ENCODE measurements around the gene RPS6KA2.

Gene RPS6KA2

DNA sequence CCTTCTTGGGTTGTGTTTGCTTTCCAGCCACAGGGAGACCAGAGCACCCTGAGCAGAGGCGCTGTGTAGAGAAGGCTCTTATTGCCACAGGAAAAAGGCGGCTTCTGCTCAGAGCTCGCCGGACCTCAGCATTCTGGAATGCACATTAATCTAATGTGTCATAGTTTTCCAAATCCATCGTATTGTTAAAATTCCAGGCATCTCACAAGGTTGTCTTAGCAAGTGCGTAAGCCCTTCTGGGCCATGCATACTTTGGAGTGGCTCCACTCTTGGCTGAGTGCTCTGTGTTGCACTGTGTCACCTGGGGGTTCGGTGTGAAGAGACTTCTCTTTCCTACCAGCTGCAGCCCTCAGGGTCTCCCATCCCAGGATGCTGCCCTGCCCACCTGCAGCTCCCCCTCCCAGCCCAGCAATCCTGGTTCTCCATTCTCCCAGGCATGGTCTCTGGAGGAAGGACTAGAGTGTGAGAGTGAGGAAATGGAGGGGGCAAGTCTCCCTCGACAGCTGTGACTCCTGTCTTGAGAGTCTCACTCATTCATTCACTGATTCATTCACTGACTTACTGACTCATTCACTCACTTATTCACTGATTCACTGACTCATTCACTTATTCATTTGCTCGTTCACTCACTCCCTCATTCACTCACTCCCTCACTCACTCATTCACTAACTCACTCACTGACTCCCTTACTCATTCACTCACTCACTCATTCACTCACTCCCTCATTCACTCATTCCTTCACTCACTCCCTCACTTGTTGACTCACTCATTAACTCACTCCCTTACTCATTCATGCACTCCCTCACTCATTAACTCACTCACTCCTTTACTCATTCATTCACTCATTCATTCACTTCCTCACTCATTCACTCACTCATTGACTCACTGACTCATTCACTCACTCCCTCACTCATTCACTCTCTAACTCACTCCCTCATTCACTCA, 160.6 kb downstream of the RPS6KA2 start:
- DNase-seq (ENCODE audit: low read depth): no peak

DNA sequence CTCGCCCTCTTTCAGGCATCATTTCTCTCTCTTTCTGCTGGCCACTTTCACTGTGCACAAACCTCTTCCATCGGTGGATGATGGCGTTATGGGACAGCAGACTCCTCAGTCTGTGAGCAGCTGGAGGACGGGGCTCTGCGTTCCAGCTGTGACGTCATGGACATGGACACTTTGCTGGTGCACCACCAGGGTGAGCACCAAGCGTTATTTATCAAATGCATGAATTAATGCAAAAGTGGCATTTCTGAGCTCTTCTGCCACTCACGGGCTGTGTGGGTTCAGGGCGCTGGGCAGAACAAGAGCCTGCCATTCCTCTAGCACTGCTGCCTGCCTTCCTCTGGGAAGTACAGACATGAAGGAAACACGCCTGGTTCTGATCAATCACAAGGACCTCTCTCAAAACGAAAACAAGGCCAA, 161.4 kb downstream of the RPS6KA2 start:
- no peak for DNase-seq (ENCODE audit: low read depth)

DNA sequence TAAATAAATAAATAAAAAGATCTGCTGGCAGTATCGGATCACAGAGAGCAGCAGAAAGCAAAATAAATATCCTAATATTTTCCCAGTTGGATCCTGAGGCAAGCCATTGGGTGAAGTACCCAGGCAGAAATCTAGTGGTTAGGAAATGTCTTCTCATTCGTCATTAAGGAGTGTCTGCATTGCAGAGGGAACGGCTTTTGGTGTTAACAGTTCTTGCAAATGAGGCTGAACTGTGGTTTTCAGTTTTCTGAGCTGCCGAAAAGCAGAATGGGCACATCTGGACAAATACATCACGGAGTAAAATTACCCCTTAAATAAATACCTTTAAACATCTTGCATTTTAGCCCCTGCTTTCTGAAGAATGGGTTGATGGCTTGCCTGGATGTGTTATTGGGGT, 162.1 kb downstream of the RPS6KA2 start:
- no peak for DNase-seq (ENCODE audit: low read depth)

DNA sequence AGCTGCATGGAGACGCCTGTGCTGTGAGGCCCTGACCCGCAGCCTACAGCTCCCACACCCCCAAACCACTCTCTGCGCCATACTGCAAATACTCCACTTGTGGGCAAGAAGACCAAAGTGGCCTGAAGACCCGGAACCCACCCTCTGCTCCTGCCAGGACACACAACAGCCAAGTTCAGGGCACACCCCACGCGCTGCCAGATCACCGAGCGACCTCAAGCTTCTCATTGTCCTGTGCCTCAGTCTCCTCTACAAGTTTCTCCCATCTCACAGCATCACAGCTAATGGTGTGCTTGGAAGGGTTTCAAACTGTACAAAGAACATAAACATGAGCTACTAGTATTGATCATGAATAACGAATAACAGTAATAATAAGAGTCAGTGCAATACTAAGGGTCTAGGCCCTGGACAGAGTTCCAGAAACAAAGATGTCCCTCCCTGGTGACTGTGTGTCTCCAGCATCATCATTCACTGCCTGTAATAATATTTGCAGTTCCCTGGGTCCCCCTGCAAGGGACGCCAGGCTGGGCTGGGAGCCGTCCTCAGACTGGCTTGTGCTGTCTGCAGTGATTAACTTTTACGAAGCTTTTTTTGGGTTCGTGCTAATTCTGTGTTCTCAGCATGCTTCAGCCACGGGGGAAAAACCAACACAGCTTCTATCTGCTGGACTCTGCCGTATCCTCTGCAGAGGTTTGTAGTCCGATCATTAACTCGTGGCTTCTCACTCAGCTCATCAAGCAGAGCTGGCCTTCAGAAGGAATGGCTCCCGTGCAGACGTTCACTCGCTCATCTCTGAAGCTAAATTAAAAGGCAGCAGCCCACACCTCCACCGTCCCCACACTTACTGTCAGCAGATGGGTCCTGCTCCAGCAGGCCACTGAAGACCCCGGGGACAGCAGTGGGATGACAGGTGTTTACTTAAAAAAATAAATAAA, 162.7 kb downstream of the RPS6KA2 start:
- DNase-seq (ENCODE audit: low read depth): no peak

DNA sequence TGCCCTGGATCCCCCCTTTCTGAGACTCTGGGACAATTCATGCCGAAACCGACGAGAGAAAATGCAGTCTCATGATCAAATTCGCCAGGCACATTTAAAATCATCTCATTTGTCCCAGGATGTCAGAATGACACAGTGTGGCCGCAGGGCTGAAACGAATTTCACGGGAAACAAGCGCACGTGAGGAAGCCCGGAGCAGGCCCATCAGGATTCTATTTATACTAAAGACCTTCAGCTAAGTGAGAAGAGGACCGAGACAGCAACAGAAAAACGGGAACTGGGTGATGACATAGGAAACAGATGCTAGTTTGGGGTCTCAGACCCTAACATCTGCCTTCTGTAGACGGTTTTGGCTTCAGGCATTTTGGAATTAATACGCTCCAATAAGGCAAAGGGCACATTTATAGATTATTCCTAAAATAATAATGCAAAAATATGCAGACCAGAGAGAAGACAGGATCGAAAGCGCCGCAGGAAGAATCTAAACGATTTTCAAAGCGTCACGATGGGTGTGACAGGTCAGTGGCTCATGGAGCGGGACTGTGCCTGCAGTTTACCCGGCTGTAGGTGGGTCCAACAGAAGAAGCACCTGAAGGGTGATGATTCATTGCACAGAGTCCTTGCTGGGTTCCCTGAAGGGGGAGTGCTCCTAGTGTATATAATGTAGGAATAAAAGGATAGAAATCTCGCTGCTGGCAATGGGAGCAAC, 163.5 kb downstream of the RPS6KA2 start:
- DNase-seq (ENCODE audit: low read depth): no peak

DNA sequence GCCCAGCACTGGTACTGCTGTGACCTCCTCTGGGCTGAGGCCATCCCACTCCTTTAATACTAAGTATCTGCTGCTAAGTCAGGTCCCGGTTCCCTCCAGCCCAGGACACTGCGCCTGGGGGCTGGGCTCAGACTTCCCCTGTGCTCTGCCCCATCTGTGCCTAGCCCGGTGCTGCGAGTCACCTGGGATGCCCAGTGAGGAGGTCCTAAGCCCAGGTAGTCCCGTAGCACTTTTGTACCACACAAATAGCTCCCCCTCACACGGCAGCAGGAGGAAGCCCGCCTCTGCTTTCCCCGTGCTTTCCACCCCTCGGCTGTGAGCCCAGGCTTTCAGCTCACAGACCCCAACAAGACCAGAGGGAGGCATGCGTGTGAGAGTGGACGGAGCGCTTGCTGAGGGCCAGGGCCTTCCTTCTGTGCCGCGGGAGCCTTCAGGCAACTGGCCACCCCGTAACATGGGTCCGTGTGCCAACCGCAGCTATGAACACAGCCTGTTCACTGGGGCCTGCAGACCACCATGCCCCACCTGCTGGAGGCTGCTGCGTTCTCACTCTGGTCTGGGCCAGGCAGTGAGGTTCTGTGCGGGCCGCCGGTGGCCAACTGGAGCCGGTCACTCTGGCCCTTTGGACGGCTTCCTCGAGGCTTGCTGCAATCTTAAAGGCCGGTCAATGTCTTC, 164.5 kb downstream of the RPS6KA2 start:
- no peak for DNase-seq (ENCODE audit: low read depth)

DNA sequence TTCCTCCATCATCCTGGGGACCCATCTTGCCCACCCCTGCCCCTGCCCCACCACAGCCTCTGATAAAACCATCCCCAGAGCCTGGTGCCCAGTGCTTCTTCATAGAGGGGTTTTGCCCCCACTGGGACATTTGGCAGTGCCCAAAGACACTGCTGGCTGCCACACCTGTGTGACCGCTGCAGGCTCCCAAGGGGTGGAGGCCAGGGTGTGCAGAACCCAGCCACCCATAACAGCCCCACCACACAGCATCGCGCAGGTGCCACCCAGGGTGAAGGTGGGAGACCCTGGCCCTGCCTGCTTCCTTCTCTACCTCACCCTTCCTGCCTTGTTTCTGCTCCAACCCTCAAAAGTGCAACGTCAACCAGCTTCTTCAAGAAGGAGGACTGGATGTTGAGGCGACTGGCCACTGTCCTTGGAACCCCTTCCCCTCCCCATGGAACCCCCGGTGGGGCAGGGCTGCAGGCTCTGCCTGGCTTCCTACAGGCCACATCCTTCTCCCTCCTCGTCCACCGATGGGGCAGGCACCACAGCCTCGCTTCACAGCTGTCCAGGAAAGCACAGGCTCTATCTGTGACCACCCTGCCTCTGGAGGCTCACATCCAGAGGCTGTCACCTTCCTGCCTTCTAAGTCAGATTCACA, 165.1 kb downstream of the RPS6KA2 start:
- DNase-seq (ENCODE audit: low read depth): no peak

DNA sequence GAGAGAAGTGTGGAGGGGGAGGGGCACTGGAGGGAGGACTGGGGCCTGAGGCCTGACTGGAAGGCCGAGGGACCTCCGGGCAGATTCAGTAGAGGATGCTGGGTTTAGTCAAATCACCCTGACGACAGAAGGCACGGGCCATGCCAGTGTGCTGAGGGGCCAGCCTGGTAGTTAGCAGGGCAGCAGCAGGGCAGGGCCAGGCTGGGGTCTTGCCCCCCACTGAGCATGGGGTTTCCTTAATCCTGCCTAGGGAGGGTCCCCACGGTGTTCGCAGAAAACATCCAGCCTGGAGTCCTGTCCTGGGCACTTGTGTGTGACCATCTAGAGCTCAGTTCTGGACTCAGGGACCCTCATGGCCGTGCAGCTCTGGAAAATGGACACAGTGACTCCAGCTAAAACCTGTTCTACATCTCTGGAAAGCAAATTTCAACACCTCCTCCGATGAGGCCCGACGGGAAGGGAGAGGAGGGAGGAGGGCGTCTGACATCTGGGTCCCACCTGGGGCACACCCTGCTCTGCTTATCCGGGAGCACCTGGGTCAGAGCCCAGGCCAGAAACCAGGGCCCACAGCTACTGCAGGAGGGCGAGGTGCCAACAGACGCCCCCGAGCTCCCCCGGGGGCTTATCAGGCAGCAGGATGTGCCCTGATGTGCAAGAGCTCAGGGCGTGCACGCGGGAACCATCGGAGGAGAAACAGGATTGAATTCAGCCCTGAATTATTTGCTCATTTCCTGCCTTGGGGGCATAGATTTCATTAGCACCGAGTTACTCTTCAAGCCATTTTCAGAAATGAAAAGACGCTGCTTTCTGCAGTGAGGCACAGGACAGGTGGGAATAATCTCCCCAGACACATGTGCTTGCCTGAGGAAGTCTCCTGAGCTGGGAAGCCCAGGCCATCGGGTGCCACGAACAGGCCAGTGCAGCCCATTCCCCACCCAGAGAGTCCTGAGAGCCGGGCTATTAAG, 166.3 kb downstream of the RPS6KA2 start:
- DNase-seq (ENCODE audit: low read depth): no peak

DNA sequence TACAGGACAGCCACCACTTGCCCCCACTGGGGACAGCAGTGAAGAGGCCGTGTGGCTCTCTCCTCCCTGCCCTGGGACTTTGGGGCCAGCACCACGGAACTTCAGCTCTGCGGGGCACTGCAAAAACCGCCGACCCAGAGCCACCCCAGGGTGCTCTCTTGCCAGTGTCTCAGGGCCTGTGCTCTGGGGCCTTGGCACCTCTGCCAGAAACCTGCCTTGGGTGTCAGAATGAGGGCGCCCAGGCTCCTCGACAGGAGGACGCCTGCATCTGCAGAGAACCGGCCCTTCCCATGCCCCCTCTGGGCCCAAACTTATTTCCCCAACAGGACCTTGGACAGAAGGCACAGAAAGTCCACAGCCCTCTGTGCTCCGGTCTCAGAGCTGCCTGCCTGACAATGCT, 167.1 kb downstream of the RPS6KA2 start:
- DNase-seq (ENCODE audit: low read depth): no peak

DNA sequence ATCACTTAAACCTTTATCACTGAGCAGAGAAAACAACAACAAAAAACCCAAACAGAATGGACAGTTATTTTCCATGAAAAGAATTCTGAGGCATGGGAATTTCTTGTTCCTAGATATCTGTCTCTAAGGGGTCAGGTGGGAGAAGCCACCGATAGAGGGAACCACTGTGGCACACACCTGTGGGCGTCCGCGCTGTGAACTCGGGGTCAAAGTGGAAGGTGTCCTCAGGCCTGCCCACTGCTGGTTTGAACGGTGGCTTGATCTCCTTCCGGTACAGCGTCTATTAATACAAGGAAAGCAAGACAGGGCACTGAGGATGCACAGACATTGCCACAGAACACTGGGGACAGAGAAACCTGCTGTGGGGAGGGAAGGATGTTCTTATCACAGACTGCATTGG, 167.8 kb downstream of the RPS6KA2 start:
- DNase-seq (ENCODE audit: low read depth): no peak

DNA sequence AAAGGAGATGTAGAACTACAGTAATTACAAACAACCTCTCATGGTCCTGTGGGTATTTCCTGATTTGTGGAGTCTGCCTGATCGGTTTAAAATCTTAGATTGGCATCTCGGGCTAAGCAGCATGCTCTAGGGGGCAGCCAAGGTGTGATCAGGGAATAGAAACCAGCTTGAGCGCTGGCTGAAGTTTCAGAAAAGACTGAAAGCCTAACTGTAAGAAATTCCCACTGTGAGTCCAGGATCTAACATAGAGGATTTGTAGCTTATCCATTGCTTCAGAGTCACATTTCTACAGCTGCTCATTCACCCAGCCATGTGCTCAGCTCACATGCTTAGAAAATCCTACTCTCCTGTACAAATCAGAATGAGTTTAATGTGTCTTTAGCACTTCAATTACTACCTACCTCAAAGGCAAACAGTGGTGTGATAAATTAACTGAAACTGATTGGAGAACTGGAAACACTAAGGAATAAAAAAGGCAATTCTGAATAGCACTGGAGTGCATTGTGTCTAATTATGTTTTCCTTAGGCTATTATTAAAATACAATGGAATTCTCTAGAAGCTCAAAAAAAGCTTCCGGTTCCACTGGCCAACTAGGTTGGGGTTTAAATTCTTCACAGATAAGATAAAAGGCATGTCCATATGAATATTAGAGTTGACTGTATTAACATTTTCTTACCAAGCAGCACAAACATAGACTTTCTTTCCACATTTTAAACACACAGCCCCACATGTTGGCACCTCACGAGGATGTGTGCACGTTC, 170.5 kb downstream of the RPS6KA2 start:
- no peak for DNase-seq (ENCODE audit: low read depth)

DNA sequence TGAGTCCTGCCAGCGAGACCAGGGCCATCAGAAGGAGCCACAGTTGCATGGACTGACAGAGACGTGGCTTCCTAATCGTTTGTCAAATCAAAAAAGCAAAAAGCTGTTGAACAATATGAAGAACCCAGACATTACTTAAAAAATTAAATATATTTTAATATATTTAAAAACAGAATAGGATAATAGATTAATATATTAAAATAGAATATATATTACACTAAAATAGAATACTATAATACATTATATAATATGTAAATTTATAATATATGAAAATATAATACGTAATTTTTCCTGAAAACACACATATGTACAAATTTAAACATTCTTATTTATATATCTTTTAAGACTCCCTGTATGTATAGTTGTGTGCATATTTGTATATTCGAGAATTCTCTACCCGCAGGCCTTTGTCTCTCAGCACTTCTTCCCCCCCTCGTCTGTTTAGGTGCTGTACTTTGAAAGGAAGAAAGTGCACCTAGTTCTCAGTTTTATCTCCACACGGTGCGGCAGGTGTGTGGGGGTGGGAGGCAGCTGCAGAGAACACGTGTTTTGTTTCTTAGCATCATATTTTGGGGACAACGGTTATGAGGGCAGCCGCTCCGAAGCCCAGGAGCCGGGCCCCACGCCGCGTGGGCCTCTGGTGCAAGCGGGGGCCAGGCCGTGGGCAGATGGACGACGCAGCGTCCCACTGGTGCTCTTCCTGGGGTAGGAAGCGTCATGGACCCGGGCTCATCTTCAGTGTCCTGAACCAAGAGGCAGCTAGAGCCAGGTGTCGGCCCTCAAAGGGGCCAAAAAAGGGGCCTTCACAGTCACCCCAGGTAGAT, 172.1 kb downstream of the RPS6KA2 start:
- DNase-seq (ENCODE audit: low read depth): no peak

DNA sequence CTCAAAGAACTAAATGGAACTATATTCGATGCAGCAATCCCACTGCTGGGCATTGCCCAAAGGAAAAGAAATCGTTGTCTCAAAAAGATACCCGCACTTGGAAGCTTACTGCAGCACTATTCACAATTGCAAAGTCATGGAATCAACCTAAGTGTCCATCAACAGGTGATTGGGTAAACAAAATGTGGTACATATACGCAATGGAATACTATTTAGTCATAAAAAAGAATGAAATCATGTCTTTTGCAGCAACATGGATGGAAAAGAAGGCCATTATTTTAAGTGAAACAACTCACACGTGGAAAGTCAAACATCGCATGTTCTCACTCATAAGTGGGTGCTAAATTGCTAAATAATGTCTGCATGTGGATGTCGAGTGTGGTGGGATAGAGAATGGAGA, 173.4 kb downstream of the RPS6KA2 start:
- no peak for DNase-seq (ENCODE audit: low read depth)

DNA sequence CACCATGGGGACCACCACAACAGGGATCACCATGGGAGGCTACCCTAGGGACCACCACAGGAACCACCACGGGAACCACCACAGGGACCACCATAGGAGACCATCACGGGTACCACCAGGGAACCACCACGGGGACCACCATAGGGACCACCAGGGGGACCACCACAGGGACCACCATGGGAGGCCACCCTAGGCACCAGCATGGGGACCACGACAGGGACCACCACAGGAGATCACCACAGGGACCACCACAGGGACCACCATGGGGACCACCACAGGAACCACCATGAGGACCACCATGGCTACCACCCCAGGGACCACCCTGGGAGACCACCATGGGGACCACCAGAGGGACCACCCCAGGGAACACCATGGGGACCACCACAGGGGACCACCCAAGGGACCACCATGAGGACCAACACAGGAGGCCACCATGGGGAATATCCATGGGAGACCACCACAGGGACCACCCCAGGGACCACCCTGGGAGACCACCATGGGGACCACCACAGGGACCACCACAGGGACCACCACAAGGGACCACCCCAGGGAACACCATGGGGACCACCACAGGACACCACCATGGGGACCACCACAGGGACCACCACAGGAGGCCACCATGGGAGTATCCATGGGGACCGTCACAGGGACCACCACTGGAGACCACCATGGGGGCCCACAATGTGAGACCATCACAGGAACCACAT, 176.7 kb downstream of the RPS6KA2 start:
- DNase-seq (ENCODE audit: low read depth): no peak

DNA sequence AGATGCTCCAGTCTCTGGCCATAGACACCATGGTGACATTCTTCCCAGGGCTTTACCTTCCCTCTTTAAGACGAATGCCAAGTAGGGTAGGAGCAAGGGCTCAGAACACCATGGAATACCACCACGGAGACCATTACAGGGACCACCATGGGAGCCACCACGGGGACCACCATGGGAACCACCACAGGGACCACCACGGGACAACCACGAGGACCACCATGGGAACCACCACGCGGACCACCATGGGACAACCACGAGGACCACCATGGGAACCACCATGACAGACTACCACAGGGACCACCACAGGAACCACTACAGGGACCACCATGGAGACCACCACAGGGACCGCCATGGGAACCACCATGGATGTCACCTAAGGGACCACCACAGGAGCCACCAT, 177.4 kb downstream of the RPS6KA2 start:
- no peak for DNase-seq (ENCODE audit: low read depth)

DNA sequence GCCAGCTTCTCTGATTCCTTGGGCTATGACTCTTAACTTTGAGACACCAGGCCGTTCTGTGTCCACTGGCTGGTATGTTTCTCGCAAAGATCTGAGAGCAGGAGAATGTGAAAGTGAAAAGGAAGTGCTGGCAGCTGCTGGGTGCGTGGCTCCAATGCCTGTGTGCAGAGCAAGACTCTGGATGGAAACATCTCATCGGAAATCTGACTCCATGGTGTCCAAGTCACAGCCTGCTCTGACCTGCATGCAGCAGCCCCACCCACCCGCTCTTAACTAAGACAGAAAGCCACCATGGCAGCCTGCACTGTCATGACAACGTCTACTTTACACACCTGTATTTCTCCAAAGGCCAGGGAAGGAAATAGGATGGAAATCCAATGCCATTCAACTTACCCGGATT, 178.0 kb downstream of the RPS6KA2 start:
- no peak for DNase-seq (ENCODE audit: low read depth)

DNA sequence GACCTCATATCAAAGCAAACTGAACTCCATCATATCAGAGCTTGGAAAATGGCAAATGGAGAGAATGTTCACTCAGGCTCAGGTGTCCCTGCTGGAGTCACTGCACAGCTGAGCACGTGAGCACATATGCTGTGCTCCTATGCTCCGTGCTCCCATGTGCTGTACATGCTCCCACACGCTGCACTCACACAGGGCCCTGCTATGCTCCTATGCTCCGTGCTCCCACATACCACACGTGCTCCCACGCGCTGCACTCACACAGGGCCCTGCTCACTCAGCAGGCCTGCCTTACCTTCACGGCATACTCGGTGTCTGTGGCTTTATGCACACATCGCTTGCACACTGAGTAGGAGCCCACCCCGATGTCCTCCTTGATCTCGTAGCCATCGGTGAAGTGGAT, 178.6 kb downstream of the RPS6KA2 start:
- DNase-seq (ENCODE audit: low read depth): no peak
